Femur (tissue), 1 donor: ENCODE data around the gene TRRAP.
"Not testable (repeated sequence)": the region's sequence is repeated elsewhere in the genome, so short reads cannot be mapped to it uniquely, and the experiment has no call there.

Experiments used
- DNase-seq: peaks from one replicate; pipeline ENCODE4 v3.0.0-alpha.2; 2017

The TRRAP gene

DNA sequence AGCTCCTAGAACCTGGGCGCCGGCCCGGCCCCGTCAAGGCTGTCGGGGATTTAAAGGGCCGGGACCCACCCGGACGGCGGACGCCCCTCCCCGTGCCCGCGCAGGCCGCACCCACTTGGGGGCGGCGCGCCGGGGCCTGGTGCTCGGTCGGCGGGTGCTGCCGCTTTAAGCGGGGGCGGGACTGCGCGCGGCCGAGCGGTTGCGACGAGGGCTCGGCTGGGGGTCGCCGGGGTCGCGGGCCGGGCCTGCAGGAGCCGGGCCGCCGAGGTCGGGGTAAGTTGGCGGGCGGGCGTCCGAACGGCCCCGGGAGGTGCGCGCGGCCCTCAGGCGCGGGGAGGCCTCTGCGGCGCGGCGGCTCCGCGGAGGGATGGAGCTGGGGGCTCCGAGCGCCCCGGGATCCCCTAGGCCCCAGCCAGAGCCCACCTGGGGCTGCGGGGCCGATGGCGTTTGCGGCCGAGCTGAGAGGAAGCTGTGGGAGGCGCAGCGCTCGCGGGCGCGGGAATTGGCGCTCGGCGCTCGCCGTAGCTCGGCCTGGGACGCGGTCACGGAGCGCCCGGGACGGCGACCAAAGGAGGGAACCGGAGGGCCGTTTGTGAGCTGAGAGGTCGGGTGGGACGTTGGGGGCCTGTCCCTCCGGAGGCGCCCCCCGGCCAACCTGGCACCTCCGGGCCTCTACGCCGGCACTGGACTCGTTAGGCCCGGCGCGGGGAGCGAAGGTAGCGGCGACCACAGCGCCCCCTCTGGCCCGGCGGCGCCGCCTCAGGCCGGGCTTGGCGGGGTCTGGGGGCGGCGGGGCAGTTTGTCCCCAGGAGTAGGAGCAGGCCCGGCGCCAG is at the start of gene TRRAP:
Gene TRRAP, plus strand, starts transcription at position 168 of the 833 bp plus-strand sequence. CDS start 2,619 bp downstream, outside the sequence.
- DNase-seq, result peak; percentile 82

DNA sequence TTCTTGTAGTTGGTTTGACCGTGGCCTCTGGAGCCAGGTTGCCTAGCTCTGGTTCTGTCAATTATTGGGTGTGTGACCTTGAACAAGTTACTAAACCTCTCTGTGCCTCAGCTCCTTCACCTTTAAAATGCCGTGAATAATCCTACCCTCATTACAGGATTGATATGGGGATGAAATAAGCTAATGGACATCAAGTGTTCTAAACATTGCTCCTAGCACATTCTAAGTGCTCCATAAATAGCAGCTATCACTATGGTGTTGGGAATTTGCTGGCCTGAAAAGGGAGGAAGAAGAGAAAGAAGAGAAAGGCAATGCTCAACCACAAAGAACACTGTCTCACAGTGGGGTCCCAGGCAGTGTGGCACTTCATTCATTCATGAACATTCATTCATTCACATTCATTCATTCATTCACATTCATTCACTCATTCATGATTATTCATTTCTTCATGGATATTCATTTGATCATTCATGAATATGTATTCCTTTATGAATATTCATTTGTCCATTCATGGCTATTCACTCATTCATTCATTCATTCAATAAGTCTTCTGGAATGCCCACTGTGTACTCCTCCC is 47.3 kb upstream of the TRRAP start:
- DNase-seq, result no peak

DNA sequence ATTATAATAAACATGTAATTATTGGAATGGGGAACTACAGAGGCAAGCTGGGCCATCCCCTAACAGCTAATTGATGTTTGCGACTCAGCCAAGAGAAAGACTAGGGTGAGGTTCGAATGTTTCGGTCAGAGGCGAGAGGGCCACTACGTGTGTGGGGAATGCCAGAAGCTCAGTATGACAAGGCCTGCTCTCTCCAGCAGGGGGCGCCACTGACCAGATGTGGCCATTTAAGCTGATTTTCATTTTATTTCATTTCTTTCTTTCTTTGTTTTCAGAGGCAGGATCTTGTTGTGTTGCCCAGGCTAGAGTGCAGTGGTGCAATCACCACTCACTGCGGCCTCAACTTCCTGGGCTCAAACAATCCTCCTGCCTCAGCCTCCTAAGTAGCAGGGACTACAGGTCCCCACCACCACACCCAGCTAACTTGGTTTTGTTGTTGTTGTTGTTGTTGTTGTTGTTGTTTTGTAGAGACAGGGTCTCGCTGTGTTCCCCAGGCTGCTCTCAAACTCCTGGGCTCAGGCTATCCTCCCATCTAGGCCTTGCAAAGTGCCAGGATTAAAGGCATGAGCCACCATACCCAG is 46.6 kb upstream of the TRRAP start:
- no peak for DNase-seq

DNA sequence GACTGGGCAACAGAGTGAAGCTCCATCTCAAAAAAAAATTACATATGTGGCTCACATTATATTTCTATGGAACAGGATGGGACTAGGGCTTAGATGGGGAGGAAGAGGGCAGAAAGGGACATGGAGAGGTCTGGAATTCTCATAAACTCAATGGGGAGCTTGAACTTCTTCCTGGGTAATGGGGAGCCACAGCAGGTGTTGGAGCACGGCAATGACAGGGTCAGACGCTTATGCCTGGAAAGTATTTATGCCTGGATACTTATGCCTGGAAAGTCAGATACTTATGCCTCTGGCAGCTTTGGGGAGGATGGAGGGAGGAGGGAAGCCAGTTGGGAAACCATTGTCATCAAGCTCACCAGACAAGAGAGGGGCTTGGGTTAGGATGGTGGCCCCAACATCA is 45.3 kb upstream of the TRRAP start:
- no peak for DNase-seq

DNA sequence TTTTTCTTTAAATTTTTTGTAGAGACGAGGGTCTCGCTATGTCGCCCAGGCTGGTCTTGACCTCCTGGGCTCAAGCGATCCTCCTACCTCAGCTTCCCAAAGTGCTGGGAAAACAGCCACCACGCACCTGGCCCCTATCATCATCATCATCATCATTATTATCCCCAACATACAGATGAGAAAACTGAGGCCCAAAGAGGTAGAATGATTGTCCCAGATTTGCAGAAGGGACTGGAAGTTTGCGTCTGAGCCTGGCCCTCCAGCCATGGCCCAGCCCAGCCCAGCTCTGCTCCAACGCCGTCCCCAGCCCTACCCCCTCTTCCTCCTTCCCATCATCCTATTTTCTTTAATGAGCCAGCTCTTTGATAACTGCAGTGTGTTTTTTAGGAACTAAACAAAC is 43.4 kb upstream of the TRRAP start:
- DNase-seq, result no peak

DNA sequence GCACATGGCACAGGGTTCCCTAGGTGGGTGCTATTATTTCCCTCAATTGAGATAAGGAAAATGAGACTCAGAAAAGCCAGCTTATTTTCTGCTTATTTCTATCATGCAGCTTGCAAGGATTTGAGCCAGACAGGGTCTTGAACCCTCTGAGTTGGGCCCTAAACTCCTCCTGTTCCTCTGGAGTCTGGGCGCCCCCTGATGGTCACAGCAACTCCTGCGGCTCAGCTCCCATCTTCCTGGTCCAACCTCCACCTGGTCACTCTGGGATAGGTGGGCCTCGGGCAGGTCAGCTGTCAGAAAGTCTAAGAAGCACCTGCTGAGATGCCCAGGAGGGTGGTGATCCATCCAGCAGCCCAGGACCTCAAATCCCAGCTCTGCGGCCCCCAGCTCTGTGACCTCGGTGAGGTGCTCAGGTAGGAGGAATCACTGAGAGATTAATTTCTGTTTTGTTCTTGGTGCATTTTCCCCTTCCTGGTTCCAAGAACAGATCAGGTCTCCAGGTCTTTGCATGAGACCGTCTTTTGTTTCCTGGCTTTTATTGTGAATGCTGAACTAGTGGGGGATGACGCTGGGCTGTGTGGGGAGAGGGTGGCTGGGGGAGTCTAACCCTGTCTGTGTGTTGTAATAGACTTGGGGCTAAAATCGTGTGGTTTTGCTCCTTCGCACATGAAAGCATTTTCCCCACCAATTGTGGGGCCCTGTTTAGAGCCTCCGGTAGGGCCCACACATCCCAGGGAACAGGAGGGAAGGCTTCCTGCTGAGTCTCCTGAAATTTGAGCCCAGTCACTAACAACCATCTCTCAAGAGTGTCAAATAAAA is 41.3 kb upstream of the TRRAP start:
- no peak for DNase-seq

DNA sequence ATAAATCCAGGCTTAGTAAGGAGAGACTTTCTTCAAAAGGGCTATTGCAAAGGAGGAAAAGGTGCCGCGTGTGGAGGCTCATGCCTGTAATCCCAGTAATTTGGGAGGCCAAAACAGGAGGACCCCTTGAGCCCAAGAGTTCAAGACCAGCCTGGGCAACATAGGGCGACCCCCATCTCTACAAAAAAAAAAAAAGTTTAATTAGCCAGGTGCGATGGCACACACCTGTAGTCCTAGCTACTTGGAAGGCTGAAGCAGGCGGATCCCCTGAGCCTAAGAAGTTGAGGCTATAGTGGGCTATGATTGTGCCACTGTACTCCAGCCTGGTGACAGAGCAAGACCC is 40.7 kb upstream of the TRRAP start:
- no peak for DNase-seq

DNA sequence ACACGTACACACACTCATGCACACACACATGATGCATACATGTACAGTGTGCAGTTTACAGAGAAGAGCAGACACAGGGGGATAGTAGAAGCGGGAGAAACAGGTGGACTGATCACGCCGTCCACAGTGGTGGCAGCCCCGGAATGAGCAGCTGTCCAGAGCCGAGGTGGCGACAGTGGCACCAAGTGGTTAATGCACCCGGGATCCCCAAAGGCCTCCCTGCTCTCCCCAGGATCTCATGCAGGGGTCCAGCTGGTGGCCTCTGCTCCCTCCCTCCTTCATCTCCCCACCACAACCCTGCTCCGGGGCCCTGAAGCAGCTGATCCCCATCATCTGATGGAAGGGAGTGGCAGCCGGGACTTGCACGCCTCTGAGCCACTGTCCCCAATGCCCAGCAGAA is 38.2 kb upstream of the TRRAP start:
- no peak for DNase-seq

DNA sequence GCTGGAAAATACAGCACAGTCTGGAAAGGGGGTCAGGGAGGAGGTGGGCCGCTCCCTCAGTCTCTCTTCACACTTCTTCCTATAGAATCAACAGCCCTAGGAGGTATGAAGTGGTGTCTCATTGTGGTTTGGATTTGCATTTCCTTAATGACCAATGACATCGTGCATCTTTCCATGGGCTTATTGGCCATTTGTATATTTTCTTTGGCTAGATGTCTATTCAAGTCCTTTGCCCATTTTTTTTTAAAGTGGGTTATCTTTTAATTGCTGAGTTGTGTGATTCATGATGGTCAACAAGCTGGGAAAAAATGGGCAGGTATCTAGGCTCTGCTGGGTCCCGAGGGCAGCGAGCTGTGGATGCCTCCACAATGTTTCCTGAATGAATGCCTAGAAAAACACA is 37.6 kb upstream of the TRRAP start:
- no peak for DNase-seq

DNA sequence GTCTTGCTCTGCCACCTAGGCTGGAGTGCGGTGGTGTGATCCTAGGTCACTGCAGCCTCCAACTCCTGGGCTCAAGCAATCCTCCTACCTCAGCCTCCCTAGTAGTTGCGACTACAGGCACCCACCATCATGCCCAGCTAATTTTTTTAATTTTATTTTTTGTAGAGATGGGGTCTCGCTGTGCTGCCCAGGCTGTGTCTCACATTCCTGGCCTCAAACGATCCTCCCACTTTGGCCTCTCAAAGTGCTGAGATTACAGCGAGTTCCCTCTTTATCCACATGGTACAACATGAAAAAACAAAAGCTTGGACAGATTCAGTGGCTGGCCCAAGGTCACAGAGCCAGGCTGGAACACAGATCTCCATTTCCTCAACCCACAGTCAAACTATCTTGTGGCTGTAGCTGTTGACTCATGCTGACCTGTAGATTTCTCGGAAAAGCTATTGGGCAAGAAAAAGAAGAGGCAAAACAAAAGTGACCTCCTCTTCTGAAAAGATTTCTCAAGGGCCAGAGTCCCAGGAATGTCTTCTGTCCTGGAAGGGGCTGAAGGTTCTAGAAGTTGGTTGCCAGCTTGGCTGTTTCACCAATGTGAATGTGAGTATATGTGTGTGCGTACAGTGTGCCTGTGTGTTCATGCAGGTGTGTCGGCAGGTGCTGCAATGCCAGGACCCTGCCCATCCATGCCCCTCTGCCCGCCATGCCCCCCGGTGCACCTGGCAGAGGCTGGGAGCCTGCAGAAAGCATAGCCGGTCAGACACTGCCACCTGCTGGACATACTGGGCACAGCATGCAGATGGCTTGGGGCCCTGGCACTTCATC is 36.9 kb upstream of the TRRAP start:
- DNase-seq, result peak; percentile 64

DNA sequence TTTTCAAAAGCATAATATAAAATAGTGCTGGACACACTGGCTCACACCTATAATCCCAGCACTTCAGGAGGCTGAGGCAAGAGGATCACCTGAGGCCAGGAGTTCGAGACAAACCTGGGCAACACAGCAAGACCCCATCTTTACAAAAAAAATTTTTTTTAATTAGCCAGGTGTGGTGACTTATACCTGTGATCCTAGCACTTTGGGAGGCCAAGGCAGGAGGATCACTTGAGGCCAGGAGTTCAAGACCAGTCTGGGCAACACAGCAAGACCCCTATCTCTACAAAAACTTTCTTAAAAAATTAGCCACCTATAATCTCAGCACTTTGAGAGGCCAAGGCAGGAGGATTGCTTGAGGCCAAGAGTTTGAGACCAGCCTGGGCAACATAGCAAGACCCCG is 35.8 kb upstream of the TRRAP start:
- not testable (repeated sequence) for DNase-seq

DNA sequence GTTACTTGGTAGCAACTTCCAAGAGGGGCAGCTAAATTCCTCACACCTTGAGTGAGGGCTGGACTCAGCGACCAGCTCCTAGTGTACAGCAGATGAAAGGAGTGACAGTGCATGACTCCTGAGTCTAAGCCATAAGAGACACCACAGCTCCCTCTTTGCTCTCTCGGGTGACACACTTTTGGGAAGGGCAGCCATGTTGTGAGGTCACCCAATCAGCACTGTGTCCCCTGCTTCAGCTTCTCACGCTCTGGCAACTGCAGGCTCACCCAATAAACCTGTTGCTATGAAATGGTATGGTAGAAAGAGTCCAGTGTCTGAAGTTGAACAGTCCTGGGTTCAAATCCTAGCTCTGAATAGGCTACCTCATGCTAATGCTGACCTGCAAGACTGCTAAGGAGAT is 29.4 kb upstream of the TRRAP start:
- DNase-seq, result no peak

DNA sequence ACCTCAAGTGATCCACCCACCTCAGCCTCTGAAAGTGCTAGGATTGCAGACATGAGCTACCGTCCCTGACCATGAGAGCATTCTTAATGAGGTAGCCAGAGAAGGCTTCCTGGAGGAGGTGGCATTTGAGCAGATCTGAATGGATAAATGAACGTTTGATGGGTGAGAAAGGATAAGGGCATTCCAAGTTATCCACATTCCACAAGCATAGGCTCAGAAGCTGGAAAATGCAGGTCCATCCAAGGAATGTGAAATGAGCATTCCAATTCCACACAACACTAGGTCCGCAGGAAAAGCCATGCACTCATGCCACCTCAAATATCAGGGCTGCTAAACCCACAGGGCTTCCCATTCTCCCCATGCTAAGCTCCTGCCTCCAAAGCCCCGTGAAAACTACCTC is 25.5 kb upstream of the TRRAP start:
- DNase-seq, result no peak

DNA sequence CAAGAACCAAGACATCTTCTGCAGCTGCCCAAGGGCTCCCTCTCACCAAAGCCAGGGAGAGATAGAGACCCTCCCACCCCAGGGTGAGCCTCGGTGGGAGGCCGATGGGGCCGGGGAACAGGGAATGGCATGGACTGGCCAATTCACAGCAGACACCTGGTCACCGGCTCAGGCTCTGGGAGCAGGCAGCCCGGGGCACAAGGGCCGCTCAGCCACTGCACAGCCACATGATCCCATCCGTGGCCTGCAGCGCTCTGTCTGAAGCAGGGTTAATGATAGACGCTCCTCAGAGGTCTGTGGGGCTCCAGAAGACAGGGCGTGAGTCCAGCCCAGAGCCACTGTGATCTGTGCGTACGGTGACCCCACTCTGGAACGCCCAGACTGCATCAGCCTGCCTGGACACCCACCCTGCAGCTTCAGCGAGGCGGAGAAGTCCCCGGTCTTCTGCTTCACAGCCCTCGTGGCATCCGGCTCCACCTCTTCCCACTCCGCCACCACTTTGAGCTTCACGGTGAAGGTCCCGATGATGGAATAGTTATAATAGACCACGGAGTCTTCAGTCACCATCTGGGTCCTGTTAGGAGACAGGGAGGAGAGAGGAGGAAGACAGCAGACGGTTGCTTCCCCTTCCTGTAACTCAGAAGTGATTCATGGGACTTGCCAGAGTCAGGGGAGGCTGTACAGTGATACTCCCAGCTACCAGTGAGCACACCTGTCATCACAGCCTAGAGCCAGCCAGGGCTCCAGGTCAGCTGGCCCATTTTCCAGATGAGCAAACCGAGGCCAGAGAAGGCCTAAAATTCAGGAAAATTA is 22.5 kb upstream of the TRRAP start:
- no peak for DNase-seq

DNA sequence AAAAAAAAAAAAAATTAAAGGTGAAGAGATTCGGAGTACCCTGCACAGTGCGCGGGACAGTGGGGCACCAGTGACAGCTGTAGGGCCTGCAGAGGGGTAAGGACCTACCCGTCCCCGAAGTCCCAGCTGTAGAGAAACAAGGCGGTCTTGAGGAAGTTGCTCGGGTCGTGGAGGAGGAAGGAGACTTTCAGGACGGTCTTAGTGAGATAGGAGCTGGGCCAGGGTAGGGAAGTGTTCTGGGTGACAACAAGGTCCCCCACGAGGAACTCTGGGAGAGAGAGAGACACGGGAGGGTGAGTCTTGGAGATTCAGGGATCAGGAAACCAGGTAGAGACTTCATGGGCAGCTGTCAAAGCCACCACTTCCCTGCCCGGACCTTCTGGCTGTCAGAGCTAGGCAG is 18.3 kb upstream of the TRRAP start:
- DNase-seq, result no peak

DNA sequence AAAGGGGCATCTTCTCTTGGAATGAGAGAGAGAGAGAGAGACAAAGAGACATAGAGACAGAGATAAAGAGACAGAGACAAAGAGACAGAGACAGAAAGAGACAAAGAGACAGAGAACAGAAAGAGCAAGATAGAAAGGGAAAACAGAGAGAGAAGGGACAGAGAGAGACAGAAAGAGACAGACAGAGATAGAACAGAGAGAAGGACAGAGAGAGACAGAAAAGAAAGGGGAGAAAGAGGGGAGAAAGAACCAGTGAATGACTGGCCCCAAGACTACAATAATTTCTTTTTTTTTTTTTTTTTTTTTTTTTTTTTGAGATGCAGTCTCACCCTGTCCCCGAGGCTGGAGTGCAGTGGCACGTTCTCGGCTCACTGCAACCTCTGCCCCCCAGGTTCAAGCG is 16.1 kb upstream of the TRRAP start:
- DNase-seq, result no peak

DNA sequence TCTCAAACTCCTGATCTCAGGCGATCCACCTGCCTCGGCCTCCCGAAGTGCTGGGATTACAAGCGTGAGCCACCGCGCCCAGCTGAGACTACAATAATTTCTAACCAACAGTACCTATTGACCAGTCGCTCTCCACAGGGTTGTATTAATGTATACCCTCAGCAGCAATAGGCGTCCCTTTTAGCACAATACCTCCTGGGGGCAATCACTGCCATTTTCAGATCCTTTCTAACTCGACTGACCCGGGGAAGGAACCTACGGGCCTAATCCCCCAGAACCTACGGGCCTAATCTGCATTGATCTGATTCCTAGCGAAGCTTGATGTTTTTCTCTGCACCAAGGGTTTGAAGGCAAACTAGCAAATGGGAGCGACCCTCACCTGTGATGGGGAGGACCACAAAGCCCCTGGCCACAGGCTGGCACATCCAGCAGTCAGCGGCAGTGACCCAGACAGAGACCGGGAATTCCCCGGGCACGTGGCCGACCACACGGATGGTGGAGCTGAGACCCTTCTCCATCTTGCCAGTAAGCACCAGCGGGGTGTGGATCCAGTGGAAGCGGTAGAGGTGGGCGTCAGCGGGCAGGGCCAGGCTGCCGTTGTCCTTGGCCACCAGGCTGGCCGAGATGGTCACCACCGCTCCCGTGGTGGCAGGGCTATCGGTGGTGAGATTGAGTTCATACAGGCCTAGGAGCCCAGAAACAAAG is 15.5 kb upstream of the TRRAP start:
- DNase-seq, result no peak

DNA sequence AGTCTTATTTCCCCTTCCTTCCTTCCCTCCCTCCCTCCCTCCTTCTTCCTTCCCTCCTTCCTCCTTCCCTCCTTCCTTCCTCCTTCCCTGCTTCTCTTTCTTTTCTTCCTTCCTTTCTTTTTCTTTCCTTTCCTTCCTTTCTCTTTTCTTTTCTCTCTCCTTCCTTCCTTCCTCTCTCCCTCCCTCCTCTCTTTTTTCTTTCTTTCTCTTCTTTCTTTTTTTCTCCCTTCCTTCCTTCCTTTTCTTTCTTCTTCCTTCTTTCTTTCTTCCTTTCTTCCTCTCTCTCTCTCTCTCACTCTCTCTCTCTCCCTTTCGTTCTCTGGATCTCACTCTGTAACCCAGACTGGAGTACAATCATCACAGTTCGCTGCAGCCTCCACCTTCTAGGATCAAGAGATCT is 14.7 kb upstream of the TRRAP start:
- DNase-seq, result no peak

DNA sequence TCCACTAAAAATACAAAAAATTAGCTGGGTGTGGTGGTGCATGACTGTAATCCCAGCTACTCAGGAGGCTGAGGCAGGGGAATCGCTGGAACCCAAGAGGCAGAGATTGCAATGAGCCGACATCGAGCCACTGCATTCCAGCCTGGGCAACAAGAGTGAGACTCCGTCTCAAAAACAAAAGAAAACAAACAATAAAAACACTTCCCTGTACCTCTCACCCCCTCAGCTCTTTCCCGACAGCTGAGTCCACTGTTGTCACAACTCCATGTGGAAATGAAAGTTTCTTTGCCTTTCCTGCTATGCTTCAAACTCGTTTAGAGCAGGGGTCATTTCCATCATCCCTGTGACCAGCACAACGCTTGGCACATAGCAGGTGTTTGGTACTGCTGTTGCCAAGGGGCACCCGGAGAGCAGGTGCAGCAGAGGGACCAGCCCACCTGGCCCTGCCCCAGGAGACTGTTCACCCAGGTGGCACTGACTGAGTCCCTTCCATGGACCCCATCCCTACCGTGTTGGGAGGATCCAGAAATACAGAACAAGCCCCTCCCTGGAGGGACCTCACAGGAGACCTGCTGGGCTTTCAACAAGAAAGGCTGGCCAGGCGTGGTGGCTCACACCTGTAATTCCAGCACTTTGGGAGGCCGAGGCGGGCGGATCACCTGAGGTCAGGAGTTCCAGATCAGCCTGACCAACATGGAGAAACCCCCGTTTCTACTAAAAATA is 13.4 kb upstream of the TRRAP start:
- no peak for DNase-seq

DNA sequence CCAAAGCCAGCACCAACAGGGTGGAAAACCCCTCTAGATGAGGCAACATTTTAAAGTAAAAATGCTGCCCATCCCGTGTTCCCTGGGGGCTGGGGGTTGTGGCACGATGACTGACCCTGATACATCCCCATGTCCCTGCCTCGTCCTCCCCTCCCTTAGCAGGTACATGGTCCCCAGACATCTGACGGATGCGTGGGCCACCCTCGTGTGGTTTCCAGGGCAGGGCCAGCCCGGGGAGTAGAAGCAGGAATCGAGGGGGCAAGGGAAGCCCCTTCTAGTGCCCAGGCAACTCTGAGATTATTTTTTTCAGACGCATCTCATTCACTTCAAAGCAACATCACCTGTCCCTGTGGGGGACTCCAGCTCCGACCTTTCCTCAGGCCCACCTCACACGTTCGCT is 12.0 kb upstream of the TRRAP start:
- no peak for DNase-seq
